Tongue (tissue), 2 donors: ENCODE results near the gene GPR153. TPM values are rescaled to one million over a fixed set of nuclear protein-coding genes. Genes with fewer than 3 reads are reported as not detected.

ENCODE experiments used
- DNase-seq: peaks from one replicate; pipeline ENCODE4 v3.0.0-alpha.2; 2015
- total RNA-seq: library from RNA; depleted of rRNA; stranded (reverse); fragments of >200 nt; gene quantifications from one replicate; pipeline ENCODE4 v1.2.3, GENCODE V29; 2014

GPR153 gene
- total RNA-seq, 1 donor from 2014 or later = 13.7 TPM

GRCh38 chr1:6269296-6269695 lies 8.4 kb upstream of the GPR153 start:
- no peak for DNase-seq

GRCh38 chr1:6268415-6268814 lies 7.5 kb upstream of the GPR153 start:
- no peak for DNase-seq

- DNase-seq = no peak
Observed at GRCh38 chr1:6267686-6268322, 6.9 kb upstream of the GPR153 start.

- DNase-seq = no peak
Observed at GRCh38 chr1:6266641-6267040, 5.7 kb upstream of the GPR153 start.

GRCh38 chr1:6265151-6265550 lies 4.3 kb upstream of the GPR153 start:
- DNase-seq = peak; percentile 88

- no peak for DNase-seq
Observed at GRCh38 chr1:6263716-6264115, 2.8 kb upstream of the GPR153 start.

GRCh38 chr1:6262555-6263420 lies 1.9 kb upstream of the GPR153 start:
- peak; percentile 95 for DNase-seq

- peak; percentile 90 for DNase-seq
Observed at GRCh38 chr1:6261615-6261995, 707 bp upstream of the GPR153 start.

- no peak for DNase-seq
Observed at GRCh38 chr1:6260433-6260934, 414 bp downstream of the GPR153 start.

- peak; percentile 87 for DNase-seq
Observed at GRCh38 chr1:6259491-6260362, 1.2 kb downstream of the GPR153 start.

- DNase-seq = no peak
Observed at GRCh38 chr1:6258675-6259074, 2.2 kb downstream of the GPR153 start.

- no peak for DNase-seq
Observed at GRCh38 chr1:6257541-6258069, 3.3 kb downstream of the GPR153 start.

GRCh38 chr1:6256645-6257044 lies 4.3 kb downstream of the GPR153 start:
- no peak for DNase-seq

GRCh38 chr1:6254691-6255090 lies 6.2 kb downstream of the GPR153 start:
- DNase-seq = no peak

- DNase-seq = no peak
Observed at GRCh38 chr1:6253380-6253779, 7.5 kb downstream of the GPR153 start.

- no peak for DNase-seq
Observed at GRCh38 chr1:6252374-6252710, 8.6 kb downstream of the GPR153 start.

- DNase-seq = no peak
Observed at GRCh38 chr1:6251681-6252373, 9.1 kb downstream of the GPR153 start.

- DNase-seq = no peak
Observed at GRCh38 chr1:6251233-6251632, 9.7 kb downstream of the GPR153 start.

GRCh38 chr1:6249739-6250689 lies 10.9 kb downstream of the GPR153 start:
- DNase-seq = no peak

GRCh38 chr1:6248932-6249738 lies 11.8 kb downstream of the GPR153 start:
- no peak for DNase-seq
